Uterus (tissue), 2 donors: Measurements from ENCODE around the gene ANKRD1.

ENCODE experiments used
- CTCF ChIP-seq, 4 experiments: fragments of 200-600 bp in 2 of 4; fragments of 450-650 bp in 2 of 4; sonication (generic) in 2 of 4; IDR thresholded peaks; one replicate each; pipeline ENCODE4 v1.5.1; 2016 to 2019; ENCODE audit warnings: antibody characterized with exemption in 4 of 4, mild to moderate bottlenecking in 2 of 4, moderate library complexity in 1 of 4
- POLR2A ChIP-seq, 2 donors: fragments of 450-650 bp; IDR thresholded peaks; one replicate each; pipeline ENCODE4 v1.6.1; 2016; ENCODE audit warnings: antibody characterized with exemption in 2 of 2, mild to moderate bottlenecking in 1 of 2, moderate library complexity in 1 of 2

GRCh38 chr10:90889636-90890035 lies 31.3 kb downstream of the ANKRD1 start:
- TF ChIP-seq CTCF (IDR thresholded peaks at IDR 0.05): no peak
- TF ChIP-seq POLR2A (IDR thresholded peaks at IDR 0.05): no peak
